ENCODE results near the gene FLRT3.

Gene FLRT3

DNA sequence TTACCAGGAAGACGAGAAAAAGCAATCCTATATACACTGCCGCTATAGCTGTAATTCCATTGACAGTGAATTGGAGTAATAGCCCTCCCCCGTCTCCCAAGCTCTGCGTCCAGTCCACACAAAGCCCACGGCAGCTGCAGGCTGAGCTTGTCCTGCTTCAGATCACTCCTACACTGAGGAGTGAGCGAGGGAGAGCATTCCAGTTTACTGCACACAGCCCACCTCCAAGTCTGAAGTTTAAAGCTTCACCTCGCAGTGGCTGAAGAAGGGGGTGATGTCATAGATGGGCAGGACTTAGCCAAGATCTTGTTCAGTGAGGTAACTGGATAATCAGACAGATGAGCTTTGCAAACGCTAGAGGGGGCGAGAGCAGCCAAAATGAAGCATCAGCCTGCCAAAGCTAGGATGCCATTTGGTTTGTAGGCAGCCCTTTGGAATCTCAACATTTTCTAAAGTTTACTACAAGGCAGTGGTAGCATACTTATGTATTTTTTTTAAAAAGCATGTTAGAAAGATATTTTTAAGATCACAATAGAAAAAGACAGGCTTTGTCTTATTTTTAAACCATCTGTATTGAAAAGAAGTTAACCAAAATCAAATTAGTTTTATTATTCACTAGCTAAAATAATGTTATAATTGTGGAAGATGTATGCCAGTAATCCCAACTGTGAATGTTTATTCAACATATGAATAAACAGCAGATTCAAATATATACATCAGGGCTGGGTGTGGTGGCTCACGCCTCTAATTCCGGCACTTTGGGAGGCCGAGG, at the start of gene FLRT3:
Gene FLRT3 (minus strand): TSS at position 213 of the 772 bp plus-strand sequence. CDS start 10,106 bp downstream, outside the sequence.
- DNase-seq = no peak

DNA sequence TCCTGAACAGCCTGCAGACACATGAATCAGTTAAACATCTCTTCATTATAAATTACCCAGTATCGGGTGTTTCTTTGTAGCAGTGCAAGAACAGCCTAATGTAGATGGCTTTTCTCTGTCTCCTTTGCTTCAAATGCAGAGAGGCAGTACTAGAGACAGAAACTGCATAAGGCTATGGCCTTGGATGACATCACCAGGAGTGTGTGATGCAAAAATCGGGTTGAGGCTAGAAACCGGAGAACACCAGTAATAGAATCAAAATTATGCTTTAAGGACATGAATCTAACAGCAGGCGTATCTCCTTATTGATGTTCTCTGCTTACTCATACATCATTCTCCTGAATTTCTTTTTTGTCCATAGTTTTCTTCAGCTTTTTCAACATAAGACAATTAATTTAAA, 49.3 kb upstream of the FLRT3 start:
- DNase-seq = no peak

DNA sequence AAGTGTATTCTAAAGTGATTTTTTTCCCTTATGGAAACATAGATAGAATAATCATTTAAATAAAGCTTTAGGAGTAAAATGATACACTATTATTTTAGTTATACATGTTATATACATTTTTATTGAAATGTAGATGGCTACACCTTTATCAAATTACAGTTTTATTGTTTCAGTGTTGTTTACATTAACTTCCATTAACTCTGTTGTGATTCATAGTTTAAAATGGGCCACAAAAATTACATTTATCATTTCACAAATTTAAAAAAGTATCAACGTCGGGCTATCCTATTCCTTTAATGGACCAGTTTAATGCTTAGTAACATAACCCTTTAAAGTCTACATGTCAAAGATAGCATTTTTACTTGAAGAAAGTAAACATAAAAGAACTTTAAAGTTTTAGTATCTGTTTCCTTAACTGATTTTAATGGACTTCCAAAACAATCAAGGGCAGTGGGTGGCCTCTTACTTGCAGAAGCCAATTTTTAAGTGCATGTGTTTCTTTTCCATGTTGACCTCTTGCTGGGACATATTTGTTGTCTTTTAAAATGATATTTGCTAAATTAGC, 47.8 kb upstream of the FLRT3 start:
- DNase-seq = no peak

DNA sequence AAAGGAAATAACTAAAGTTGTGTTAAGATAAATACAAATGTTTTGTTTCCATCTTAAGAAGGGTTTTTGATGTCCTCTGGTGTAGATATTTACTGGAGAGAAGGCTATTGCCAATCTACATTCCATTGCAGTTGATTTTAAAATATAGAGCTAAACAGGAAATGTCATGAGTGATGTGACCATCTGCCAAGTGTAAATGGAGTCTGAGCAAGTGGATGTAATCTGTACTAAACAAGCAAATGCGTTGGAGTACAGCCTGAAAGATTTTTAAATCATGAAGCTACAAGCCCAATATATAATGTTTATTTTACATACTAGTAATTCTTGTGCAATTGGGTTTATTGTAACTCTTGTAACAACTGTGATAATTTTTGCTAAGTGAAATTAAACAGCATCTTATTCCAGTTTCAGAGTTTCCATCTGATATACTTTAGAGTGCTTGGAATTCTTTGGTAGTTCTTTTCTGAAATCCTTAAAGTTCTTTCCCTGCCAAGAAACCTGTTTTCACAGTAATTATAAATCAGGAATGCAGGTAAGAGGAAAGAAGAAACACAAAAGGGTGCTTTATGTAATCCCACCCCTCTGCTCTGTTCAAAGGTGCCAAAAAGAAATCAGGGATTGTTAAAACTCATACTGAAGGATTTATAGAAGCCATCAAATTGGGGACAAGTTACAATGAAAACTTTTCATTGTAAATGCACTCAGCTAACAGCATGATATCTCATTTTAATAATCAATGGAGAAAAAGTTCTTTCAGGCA, 47.2 kb upstream of the FLRT3 start:
- DNase-seq = no peak

DNA sequence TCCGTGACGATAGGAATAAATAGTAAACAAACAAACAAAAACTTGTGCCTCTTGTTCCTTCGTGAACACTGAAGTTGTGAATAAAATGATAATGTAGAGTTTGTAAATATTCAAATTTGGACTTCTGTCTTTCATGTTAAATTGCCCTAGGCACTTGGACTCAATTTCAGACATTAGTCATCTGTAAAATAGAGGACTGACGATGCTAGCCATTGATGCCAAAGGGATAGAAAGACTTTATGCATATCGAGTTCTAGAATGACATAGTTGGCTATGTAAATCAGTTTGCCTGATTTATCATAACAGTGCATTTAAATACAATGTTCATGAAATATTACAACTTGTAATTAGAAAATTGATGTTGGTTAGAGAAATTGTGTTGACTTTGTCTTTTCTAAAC, 45.9 kb upstream of the FLRT3 start:
- DNase-seq = no peak

DNA sequence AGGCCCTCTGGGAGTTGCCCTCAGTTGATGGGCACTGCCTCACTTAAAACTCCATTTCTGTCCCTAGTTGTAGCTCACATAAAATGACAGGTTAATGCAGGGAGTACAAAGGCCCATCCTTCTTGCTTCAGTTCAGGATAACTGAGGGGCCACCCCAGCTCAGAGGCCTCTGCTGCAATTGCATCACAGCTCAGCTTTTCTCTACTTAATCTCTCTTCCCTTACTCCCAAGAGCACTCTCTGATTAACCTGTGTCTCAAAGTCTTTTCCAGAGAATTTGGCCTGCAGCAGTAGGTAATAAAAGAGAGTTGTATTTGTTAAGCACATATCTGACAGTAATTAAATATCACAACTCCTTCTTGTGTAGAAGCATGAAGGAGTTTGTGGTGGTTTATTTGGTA, 40.9 kb upstream of the FLRT3 start:
- DNase-seq = no peak

DNA sequence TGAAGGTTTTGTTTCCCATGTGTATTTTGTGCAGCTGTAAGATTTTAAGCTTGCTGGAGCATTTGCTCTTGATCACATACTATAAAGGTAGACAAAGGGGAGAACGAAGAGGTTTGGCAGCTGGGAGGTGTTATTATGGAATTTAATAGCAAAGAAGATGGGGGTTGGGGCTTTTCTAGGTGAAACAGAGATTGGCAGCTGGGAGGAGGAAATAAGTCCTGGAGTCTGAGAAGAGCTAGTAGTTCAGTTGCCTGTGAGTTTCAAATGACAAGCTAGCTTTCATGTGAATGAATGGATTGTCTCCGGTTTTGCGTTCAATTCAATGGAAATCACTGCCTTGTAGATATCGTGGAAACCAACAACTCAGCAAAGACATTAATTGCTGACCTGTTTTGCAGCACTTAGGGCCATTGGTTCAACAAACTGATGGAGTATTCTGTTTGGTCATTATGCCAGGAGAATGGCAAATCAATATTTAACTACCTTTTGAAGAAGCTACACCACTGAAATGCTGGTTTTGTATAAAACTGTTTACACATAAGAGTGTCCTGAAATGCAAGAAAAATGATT, 38.1 kb upstream of the FLRT3 start:
- no peak for DNase-seq

DNA sequence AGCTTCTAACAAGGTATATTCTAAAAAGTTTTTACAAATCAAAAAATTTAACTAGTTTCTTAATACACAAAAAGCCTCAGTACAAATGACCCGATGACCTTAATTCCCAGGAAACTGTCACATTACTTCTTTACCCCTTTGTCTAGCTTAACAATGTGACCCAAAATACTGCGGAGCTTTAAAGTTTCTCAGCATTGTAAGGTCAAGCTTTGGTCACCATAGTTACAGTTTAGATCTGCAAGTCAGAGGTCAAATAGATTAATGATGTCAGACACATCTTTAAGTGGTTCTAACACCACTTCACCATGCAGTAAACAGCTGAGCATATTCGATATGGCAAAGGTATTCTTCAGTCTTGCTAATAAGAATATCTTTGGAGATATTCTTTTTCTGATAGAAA, 36.8 kb upstream of the FLRT3 start:
- DNase-seq = no peak

DNA sequence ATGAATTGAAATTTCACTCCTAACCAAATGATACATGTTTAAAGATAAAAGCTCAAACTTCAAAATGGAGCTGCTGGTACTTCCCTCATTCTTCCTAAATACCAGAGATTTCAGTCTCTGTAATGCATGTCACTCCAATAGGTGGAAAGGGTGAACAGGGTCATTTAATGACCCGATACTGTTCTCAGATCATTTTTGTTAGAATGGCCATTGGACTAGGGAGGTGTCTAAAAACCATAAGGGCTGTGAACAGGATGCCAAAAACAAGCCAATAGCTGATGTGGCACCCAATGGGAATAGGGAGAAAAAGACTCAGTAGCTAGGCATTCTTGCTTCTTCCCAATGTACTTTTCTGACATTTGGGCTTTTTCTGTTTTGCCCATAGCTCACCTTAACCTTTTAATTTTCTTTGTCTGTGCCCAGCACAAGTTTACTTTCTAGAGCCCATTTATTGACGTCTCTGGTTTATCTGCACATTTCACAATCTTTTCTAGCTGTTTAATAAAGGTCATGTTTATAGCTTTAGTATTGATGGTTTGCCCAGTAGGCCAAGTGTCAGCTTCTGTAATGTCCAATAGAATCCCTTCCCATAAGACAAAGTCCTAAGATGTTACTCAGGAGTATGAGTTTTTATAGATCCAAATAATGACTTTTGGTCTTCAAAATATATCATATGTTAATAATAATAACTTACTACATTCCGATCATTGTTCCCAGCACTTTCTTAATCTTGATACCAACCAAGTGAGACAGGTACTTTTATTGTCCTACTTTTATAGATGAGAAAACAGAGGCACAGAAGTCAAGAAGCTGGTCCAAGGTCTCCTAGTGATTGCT, 24.3 kb upstream of the FLRT3 start:
- no peak for DNase-seq

DNA sequence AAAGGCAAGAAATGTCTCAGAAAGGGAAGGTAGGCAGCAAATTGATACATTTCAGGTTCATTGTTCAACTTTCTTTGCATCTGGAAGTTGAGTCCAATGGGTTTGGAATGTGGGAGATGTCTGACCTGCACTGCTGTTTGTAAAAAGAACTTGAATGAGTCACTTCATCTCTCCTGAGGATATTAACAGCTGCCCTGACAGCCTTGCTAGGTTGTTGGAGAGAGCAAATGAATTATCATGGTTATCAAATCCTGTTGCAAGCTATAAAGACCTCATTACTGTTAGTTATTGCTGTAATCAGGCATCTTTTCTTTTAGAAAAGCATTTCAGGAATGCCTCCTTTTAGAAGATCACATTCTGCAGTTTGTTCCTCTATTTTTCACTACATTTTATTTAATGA, 23.0 kb upstream of the FLRT3 start:
- DNase-seq = no peak

DNA sequence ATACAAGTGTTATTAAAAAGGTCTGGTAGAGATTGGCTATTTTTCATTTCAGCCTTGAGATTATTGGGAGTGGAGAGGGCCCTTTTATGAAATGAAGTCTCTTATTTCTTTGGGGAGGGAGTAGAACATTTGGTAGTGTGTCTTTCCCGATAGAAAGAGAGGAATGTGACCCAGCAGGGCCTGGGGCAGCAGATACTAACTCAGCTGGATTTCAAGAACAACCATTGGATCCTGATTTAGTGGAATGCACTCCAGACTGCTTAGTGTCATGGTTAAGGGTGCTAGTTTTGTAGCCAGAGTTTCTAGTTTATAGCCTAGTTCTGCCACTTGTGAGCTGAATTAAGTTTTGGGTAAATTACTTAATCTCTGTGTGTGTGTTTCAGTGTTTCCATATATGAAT, 18.4 kb upstream of the FLRT3 start:
- DNase-seq = no peak

DNA sequence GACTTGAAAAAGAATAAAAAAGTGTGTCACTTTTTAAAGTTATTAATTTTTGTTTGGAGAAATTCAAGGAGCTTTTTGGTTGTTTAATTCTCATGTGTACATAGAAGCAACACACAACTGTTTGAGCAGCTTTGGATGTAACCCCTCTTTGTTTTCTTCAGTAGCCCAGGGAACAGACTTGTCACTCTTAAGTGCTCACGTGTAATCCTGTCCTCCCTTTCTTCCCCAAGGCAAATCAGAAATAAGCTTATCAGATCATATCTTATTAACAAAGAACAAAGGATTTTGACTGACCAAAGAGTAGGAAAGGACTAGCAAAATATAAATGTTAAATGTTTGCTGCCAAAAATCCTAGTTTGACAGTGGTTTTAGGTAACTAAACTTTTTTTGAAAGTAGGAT, 7.3 kb upstream of the FLRT3 start:
- DNase-seq = no peak

DNA sequence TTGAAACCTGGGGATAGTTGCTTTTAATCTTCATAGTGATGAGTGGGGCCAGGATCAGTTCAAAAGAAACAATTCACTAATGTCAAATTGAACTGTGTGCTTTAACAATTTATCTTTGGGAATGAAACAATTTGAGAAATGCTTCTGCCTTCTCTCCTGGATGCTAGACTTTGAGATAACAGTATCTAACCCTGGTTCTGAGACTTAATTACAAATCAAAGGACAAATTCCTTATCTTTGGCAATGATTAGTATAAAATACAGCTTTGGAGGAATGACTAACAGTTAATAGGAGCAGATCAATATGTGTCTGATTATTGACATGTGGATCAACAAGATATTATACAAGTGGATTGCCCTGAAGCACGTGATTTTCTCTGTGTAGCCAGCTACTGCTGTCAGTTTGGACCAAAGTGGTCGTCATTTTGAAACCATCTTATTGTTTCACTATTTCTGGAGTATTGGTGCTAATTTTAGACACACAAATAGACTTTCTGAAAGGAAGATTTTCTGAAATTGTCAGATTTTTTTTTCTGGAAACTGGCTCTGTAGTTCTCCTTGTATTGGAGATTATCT, 6.2 kb upstream of the FLRT3 start:
- DNase-seq = no peak

DNA sequence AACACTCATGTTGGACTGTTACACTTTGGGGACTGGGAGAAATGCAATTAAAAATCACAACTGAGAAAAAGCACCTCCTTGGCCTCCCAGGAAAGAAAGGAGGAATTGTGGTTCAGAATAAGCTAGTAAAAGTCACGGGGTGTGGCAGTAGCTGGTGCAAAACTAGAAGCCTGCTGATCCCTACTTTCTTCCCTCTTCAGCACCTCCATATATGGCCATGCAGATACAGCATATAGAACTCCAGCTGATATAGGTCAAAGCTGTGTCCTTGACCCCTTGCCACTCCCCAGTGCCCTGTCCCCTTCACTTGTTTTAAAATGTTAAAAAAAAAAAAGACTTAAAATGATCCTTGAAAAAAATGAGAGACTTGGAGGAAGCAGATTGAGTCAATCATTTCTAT, 5.5 kb upstream of the FLRT3 start:
- DNase-seq = no peak

DNA sequence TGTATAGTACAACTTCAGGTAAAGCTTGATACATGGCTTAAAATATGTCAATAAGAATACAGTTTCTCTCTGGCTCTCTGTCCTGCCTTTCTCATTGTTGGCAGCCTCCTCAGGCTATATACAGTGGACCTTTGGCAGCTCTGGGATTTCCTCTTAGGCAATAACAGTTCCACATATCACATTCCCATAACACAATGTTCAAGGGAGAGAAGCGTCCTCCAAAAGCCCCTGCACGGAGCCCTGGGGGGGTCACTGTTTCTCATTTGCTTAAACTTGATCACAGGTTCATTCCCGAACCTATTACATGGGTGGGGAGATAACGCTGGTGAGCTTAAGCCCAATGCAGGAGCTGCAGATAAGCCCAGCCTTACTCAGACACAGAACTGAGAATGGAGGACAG, 4.4 kb upstream of the FLRT3 start:
- DNase-seq = no peak

DNA sequence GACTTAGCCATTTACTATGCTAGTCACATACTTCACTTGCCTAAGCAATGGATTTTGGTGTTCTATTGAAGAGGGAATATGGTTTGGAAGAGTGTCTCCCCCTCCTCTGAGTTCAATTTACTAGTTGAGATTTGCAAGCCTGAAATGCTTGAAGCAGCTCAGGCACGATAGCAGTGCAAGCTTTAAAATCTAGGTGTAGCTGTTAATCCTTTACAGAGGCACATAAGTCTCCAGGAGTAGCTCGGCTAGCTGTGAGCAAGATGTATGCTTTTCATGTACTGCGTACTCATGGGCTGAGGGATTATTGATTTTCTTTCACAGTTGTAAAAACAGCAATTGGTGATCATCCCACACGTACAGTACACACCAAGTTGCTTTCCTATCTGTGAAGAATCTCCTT, 726 bp downstream of the FLRT3 start:
- no peak for DNase-seq

DNA sequence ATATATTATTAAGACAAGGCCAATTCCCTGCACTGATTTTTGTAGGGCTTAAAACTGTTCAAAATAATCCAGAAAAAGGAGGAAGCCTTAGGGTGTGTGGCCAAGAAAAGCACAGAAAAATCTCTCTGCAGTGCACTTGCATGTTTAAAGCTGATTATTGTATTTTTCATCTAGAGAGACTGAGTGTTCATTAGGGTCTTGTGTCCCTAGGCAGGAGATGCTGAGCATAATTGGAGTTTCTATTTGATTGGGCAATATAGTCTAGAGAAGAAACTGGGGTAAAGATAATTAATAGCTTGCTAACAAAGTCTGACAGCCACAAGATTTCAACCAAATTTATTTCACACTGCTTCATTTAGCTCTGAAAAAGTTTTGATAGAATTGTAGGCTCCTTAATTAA, 2.4 kb downstream of the FLRT3 start:
- no peak for DNase-seq

DNA sequence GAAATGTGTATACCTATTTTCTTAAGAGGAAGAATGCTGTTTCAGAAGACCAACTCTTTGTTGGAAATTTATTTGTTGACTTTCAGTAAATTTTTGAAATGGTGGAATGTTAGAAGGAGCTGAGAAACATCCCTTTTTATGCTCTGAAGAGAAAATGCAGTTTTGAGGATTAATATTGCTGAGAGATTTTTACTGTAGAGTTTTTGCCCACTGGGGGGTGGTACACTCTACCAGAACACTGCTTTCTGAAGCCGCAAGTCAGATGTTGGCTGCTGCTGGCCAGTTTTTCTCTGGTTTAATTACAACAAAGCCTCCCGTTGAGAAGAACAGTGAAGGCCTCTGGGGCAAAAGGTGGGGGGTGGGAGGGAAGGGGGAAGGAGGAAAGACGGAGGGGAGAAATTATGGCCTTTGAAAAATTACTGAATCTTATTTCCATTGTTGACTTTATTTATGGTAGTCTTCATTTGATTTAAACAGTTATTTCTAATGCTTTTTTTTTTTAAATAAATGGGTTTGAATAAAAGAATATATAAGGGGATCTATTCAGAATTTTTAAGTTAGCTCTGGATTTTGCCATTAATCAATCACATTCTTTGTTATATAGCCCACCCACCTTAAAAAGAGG, 3.0 kb downstream of the FLRT3 start:
- DNase-seq = no peak

DNA sequence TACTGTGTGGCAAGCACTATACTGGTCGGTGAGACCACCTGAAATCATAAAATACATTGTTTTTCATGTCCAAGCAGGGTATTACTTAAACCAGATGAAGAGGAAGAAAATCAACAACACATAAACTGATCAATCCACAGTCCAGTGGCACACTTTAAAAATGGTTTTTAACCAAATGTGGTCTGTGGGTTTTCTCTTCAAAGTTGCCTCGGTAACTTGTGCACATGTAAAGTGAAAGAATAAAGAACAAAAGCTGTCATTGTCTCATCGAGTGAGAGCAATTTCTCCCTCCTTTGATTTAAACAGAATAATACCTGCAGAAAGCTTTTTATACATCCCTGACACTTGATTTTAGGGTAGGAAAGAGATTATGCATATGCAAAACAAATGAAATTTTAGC, 3.7 kb downstream of the FLRT3 start:
- no peak for DNase-seq

DNA sequence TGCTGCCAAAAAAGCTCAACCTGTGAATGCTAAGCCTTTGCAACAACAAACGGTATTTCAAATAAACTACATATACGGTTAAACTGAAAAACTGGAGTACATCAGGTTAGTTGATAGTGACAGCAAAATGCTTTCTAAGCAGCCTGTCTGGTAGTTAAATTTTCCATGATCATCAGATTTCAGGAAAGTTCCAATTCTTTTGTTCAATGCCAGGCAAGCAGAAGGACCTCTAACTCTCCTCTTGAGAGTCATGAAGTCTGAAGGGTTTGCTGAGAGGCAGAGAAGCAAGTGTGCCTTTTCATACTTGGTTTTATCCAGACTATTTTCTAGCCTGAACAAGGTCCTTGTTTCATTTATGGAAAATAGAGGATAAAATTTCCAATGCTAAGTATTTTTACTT, 4.5 kb downstream of the FLRT3 start:
- DNase-seq = no peak

DNA sequence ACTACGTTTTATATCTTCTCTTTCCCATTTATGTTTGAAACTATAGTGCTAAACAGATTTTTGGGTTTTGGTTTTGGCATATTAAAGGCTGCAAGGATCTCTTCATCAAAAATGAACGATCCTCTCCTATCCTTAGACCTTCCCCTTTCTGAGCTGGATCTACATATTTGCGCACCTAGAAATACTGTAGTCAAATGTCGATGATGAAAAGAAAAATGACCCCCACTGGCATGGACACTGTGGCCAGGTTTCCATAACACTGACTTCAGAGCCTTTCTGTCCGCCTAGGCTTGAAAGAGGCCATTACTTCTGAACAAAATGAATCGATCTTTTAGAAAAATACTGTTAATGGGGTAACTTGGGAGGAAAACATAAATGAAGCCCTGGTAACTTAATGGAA, 5.8 kb downstream of the FLRT3 start:
- DNase-seq = no peak

DNA sequence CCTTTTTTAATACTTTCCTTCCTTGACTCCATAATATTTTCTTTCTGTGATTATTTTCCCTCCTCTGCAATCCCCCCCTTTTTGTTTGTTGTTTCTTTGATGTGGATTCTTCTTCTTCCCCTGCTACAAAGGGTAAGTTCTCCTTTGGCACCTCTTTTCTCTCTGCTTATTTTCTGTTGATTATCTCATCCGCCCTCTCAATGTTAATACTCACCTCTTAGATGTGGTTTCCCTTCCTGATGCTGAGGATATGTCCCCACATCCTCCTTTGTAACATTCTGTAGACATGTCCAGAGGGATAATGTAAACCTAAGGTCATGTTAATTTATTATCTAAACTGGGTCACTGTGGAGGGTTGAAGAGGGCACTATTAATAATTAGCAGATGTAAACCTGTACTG, 17.7 kb downstream of the FLRT3 start:
- no peak for DNase-seq
